ENCODE results near the gene COL8A1.

Gene COL8A1

GRCh38 chr3:99640214-99640851 is 1.9 kb downstream of the COL8A1 start:
- no peak for DNase-seq

DNA sequence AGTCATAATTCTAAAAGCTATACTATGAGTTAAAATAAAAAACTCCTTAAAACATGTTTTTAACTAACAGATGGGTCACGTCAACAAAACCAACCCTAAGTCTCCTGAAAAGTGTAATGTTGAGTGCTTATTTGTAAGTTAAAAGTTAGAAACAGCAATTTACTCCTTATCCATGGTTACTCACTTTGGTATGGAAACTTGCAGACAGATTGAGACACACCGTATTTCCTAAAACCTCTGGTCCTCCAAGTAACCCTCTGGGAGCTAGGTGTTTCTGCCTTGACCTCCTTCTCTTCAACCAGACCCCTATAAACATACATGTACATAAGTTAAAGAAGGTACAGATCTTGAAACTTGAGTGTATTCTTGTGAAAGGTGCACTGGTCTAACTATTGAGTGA is 3.1 kb downstream of the COL8A1 start:
- DNase-seq = no peak

GRCh38 chr3:99641982-99642381 is 3.6 kb downstream of the COL8A1 start:
- no peak for DNase-seq

- DNase-seq = no peak
Observed at GRCh38 chr3:99644017-99644416, 5.6 kb downstream of the COL8A1 start.

- no peak for DNase-seq
Observed at GRCh38 chr3:99644746-99645145, 6.4 kb downstream of the COL8A1 start.

GRCh38 chr3:99645277-99646106 is 7.1 kb downstream of the COL8A1 start:
- DNase-seq = peak; percentile 11

GRCh38 chr3:99646107-99646435 is 7.7 kb downstream of the COL8A1 start:
- DNase-seq = no peak

GRCh38 chr3:99647081-99647480 is 8.7 kb downstream of the COL8A1 start:
- DNase-seq = no peak

DNA sequence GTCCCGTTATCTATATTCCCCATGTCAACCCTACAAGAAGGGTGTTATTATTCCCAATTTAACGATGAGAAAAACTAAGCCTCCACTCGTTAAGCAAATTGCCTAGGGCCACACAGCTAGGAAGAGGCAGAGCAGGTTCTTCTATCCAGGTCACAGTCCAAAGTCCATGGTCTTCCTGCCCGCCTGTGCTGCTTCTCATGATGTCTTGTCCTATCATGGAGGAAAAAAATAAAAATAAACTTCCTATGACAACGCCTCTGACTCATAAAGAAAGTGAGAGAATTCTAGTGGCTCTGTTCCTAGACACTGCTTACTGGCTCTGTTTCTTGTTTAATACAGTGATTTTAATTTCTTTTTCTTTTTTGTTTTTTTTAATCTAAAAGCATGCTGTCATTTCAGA is 9.7 kb downstream of the COL8A1 start:
- peak; percentile 5 for DNase-seq

DNA sequence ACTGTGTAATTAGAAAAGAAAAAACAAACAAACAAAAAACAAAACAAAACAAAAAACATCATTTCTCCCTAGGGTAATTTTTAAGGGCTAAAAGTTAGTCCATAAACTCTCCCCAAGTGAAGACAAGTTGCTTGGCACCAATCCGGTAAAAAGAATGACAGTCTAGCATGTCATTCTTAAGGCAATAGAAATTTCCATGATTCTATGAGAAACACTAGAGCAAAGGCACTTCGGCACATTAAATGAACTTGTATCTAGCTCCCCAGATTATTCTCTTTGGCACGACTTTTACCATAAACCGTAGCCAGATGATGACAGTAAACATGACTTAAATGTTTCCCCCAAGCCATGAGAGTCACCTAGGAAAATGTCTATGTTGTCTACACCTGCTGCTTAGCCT is 10.1 kb downstream of the COL8A1 start:
- DNase-seq = no peak

DNA sequence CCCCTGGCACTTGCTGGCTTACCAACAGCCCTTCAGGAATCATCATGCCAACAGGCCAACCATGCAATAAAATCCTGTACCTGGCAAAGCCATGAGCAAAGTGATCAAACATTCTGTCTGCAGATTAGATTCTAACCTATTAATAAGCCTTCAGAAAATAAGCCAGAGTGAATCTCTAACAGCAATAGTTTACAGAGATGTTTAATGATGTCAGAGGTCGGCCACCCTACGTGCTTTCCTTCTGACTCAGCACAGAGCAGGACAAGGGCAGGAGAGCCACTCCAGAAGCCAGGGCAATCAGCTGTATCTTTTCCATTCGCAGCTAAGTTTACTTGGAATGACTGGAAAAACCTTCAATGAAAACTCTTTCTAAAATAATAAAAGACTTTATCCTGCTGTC is 13.1 kb downstream of the COL8A1 start:
- no peak for DNase-seq

- no peak for DNase-seq
Observed at GRCh38 chr3:99656624-99657023, 18.2 kb downstream of the COL8A1 start.

DNA sequence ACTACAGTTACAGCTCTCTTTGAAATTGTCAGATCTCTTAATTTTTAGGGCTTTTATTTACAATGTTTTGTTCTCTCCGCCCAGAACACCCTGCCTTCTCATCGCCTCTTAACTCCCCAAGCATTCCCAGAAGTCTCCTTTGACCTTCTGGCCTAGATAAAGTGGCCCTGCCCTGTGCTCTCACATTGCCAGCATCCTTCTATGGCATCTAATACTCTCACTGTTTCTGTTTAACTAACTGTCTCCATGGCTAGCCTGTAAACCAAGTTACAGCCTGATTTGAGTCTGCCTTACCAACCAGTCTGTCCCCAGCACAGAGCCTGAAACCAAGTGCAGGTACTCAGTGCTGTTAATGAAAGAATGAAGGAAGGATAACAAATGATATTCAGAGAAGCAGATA is 19.9 kb downstream of the COL8A1 start:
- no peak for DNase-seq

DNA sequence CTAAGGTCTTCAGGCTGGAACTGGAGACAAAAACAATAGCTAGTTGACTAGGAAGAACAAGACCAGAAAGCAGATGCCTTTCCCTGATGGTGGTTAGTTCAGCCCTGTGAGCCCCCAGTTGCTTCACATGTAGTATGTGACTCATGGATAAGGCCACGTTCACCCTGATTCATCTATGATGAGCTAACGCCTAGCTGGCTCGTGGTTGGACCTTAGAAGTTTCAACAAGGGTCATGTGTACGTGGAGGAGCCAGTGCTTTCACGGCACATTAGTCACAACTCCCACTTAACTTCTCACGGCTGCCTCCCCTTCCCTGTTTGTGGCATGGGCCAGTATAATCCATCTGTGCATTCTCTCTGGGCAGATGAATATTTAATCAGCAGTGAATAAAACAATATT is 20.6 kb downstream of the COL8A1 start:
- no peak for DNase-seq

DNA sequence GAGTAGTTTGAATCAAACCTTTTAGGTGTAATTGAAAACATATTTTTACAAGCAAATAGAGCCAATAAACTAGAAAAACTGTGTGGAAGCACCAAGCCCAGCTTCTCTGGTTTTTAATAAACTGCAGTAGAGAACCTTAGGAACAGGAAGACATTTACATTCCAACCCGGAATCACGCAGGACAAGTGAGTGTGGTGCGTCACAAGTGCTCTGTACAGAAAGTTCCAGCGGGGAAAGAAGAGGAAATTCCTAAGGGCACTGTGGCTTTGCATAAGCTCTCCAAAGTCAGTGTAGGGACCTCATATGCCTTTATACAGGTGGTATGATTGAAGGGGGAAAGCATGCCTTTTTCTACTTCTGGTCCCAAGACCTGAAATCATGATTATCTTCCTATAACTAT is 21.6 kb downstream of the COL8A1 start:
- no peak for DNase-seq

DNA sequence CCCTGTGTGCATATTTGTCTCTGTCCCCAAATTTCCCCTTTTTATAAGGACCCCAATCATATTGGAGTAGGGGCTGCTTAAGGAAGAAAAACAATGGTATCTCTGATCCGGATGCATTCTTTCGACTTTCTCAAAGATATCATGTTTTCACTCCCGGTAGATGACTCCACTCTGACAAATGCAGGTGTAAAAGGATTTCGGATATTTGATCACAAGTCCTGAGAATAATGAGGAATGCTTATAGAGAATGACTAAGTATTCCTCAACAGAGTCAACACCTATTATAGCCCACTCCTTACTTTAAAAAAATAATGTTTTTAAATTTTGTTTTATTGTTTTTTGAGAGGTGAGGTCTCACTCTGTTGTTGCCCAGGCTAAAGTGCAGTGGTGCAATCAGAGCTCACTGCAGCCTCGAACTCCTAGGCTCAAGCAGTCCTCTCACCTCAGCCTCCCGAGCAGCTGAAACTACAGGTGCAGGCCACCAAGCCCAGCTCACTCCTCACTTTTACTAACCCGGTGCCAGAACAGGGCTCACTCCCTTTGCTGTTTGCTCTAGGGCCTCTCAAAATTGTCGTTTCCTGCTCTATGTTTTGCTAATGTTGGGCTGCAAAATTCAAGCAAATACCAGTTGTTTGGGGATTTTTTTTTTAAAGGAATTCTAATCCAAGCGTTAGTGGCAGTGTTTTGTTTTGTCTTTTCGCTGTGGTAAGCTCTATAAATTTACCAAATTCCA is 24.6 kb downstream of the COL8A1 start:
- DNase-seq = no peak

GRCh38 chr3:99663977-99664376 is 25.6 kb downstream of the COL8A1 start:
- DNase-seq = no peak

DNA sequence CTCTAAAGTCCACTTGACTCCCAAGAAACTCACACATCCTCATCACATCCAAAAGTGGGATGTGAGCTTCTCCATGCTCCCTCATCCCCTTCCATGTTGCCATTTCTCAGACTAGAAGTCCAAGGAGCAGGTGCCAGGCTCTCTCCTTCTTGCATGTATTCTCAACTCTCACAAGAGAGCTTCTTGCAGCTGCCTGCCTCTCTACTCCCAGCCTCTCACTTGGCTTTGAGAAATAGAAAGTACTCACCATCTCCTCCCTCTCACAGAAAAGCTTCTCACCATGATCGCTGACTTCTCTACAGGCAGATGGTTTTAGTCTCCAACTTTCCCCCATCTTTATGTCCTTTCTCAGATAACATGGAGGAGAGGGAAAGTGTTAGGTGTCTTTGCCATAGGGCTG is 26.6 kb downstream of the COL8A1 start:
- no peak for DNase-seq

DNA sequence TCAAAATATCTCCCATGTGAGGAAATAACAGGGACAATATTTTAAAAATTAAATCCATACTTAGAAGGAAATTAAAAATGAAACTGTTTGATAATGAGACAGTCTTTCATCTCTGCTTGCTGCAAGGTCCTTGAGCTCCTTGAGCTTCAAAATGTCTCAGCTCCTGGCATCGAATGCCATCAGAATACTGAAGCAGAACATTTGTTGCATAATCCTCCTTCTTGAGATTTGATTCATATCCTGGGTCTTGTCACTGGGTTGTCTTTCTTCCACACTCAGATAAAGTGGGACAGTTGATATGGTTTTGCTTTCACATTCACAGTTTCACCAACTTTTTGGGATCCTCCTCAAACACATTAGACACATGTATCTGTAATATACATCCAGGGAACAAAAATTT is 27.8 kb downstream of the COL8A1 start:
- no peak for DNase-seq

- DNase-seq = no peak
Observed at GRCh38 chr3:99668044-99668443, 29.6 kb downstream of the COL8A1 start.

- DNase-seq = no peak
Observed at GRCh38 chr3:99669879-99670555, 31.6 kb downstream of the COL8A1 start.

DNA sequence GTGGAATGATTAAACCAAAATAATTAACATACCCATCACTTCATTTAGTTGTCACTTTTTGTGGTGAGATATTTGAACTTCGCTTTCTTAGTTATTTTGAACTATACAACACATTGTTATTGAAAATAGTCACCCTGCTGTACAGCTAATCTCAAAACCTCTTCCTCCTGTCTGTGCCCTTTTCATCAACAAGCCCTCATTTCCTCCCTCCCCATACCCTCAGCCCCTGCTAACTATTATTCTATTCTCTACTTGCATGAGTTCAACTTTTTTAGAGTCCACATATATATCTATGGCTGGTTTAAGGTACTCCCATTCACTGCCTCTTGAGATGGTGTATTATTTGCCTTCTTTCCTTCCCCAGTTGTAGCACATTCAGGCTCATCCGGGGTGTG is 32.2 kb downstream of the COL8A1 start:
- no peak for DNase-seq

- no peak for DNase-seq
Observed at GRCh38 chr3:99674086-99674789, 35.8 kb downstream of the COL8A1 start.

All from NCI-H69 (cell line).